ENCODE data around the gene ANKRD63. TPM values are rescaled to one million over a fixed set of nuclear protein-coding genes. Genes with fewer than 3 reads are reported as not detected.

Gene ANKRD63
- total RNA-seq, 1 experiment from 2014 or later: 0.72 TPM

GRCh38 chr15:40322531-40323238 lies 39.8 kb upstream of the ANKRD63 start:
- DNase-seq (ENCODE audit: low read depth, low spot score): no peak
- Histone ChIP-seq H3K9me3 (ENCODE audit: control insufficient read depth, insufficient read depth, low read depth, low read length) (no peaks in the 10 kb centered on the region), H3K4me1 (ENCODE audit: control insufficient read depth, insufficient read depth, low read length) (peaks cover 22% of the 10 kb centered on the region), H3K27ac (ENCODE audit: low read length) (no peak overlapping the region), H3K4me3 (ENCODE audit: low read depth in 2 of 2, low read length in 2 of 2) (peak overlapping the region; percentile 55 to 63), H3K36me3 (ENCODE audit: control insufficient read depth, insufficient read depth, low read length) (no peaks in the 10 kb centered on the region), H3K27me3 (ENCODE audit: control insufficient read depth, insufficient read depth, low read length) (no peaks in the 10 kb centered on the region)
- BruUV-seq (replicated peaks): no TSS peak
- TF ChIP-seq POLR2AphosphoS5 (IDR thresholded peaks at IDR 0.05; ENCODE audit: low read depth, low read length) (no peak), SIN3A (IDR thresholded peaks at IDR 0.05; ENCODE audit: borderline replicate concordance, insufficient read depth, low read depth, low read length) (no peak), TCF7L2 (IDR thresholded peaks at IDR 0.05; ENCODE audit: low read depth, low read length) (no peak), REST (IDR thresholded peaks at IDR 0.05; ENCODE audit: insufficient read depth in 1 of 2, low read depth in 2 of 2, low read length in 1 of 2) (no peak), CTCF (IDR thresholded peaks at IDR 0.05) (no peak)
- in situ Hi-C loops (cut with HindIII; ENCODE audit: low pct_unique_long_range_greater_than_20kb, low sequenced_read_pairs) (no loop called here), intact Hi-C loops (cut with micrococcal nuclease; ENCODE audit: unreplicated experiment) (loop anchor here (5.0 kb wide), 1 partner anchor 100 kb away; no protein-coding TSS in a partner anchor)
- peak; percentile 1; the same call in 1 of the 2 replicates for ATAC-seq
- POLR2A ChIA-PET: interaction anchor here (0.9 kb wide), 1 partner anchor 16 kb away, joined by 4 read pairs; no protein-coding TSS in a partner anchor
- CTCF ChIA-PET: interaction anchor here (0.6 to 3.2 kb wide), 8 partner anchors 10 to 1430 kb away, joined by 3 to 30 read pairs (median 4); partner anchors contain the start of gene CCDC9B

GRCh38 chr15:40320931-40321371 lies 38.1 kb upstream of the ANKRD63 start:
- intact Hi-C loops (cut with micrococcal nuclease; ENCODE audit: unreplicated experiment) (loop anchor here (5.0 kb wide), 1 partner anchor 101 kb away; no protein-coding TSS in a partner anchor), in situ Hi-C loops (cut with HindIII; ENCODE audit: low pct_unique_long_range_greater_than_20kb, low sequenced_read_pairs) (no loop called here)
- Histone ChIP-seq H3K36me3 (ENCODE audit: control insufficient read depth, insufficient read depth, low read length) (no peaks in the 10 kb centered on the region), H3K27me3 (ENCODE audit: control insufficient read depth, insufficient read depth, low read length) (no peaks in the 10 kb centered on the region), H3K4me1 (ENCODE audit: control insufficient read depth, insufficient read depth, low read length) (peaks cover 15% of the 10 kb centered on the region), H3K4me3 (ENCODE audit: low read depth in 2 of 2, low read length in 2 of 2) (no peak overlapping the region), H3K9me3 (ENCODE audit: control insufficient read depth, insufficient read depth, low read depth, low read length) (no peaks in the 10 kb centered on the region), H3K27ac (ENCODE audit: low read length) (no peak overlapping the region)
- ChIA-PET CTCF (interaction anchor here (0.7 to 3.2 kb wide), 2 partner anchors 18 to 162 kb away, joined by 3 to 30 read pairs; partner anchors contain the start of gene CCDC9B), POLR2A (interaction anchor here (0.6 kb wide), 1 partner anchor 110 kb away, joined by 7 read pairs; no protein-coding TSS in a partner anchor)
- no TSS peak for BruUV-seq (replicated peaks)
- ATAC-seq (peak; percentile 33; the same call in 1 of the 2 replicates), DNase-seq (ENCODE audit: low read depth, low spot score) (no peak)
- TF ChIP-seq REST (IDR thresholded peaks at IDR 0.05; ENCODE audit: insufficient read depth in 1 of 2, low read depth in 2 of 2, low read length in 1 of 2) (no peak), TCF7L2 (IDR thresholded peaks at IDR 0.05; ENCODE audit: low read depth, low read length) (no peak), CTCF (IDR thresholded peaks at IDR 0.05) (peak; percentile 94)
